GM19025 (cell line): ENCODE results near the gene MFSD2B.
"Not testable (repeated sequence)": the region's sequence is repeated elsewhere in the genome, so short reads cannot be mapped to it uniquely, and the experiment has no call there.

ENCODE experiments used
- ATAC-seq: cut with Tn5 transposase; IDR thresholded peaks from one replicate; pipeline ENCODE4 v1.9.1; 2021; ENCODE audit warnings: mild to moderate bottlenecking, low read depth, moderate library complexity; ENCODE audit not compliant: unreplicated experiment

MFSD2B gene

GRCh38 chr2:24009680-24010476, at the start of gene MFSD2B:
TSS of gene MFSD2B (plus strand) at chr2:24010085. CDS start at chr2:24010097, 12 bp downstream.
- no peak for ATAC-seq

GRCh38 chr2:23967846-23968245, 42.0 kb upstream of the MFSD2B start:
- no peak for ATAC-seq

- ATAC-seq = no peak
These were observed 33.0 kb upstream of the MFSD2B start for GRCh38 chr2:23976883-23977282.

- ATAC-seq = no peak
These were observed 21.5 kb upstream of the MFSD2B start for GRCh38 chr2:23988371-23988770.

GRCh38 chr2:23992931-23993330, 17.0 kb upstream of the MFSD2B start:
- no peak for ATAC-seq

GRCh38 chr2:23993736-23994269, 16.1 kb upstream of the MFSD2B start:
- no peak for ATAC-seq

GRCh38 chr2:23994567-23994966, 15.3 kb upstream of the MFSD2B start:
- no peak for ATAC-seq

GRCh38 chr2:24007693-24008092, 2.2 kb upstream of the MFSD2B start:
- no peak for ATAC-seq

GRCh38 chr2:24008672-24009366, 1.1 kb upstream of the MFSD2B start:
- ATAC-seq = no peak

- ATAC-seq = no peak
These were observed 562 bp upstream of the MFSD2B start for GRCh38 chr2:24009367-24009679.

- ATAC-seq = no peak
These were observed 778 bp downstream of the MFSD2B start for GRCh38 chr2:24010477-24011249.

GRCh38 chr2:24011250-24012104, 1.6 kb downstream of the MFSD2B start:
- ATAC-seq = no peak

GRCh38 chr2:24012521-24013188, 2.8 kb downstream of the MFSD2B start:
- ATAC-seq = no peak

GRCh38 chr2:24014902-24015301, 5.0 kb downstream of the MFSD2B start:
- ATAC-seq = not testable (repeated sequence)

GRCh38 chr2:24015562-24016375, 5.9 kb downstream of the MFSD2B start:
- ATAC-seq = no peak

- no peak for ATAC-seq
These were observed 6.5 kb downstream of the MFSD2B start for GRCh38 chr2:24016376-24016761.

- no peak for ATAC-seq
These were observed 7.2 kb downstream of the MFSD2B start for GRCh38 chr2:24016853-24017703.

- ATAC-seq = no peak
These were observed 7.8 kb downstream of the MFSD2B start for GRCh38 chr2:24017711-24018110.
